ENCODE results near the gene LGR6.

- TF ChIP-seq SIN3A (IDR thresholded peaks at IDR 0.05; ENCODE audit: borderline replicate concordance, insufficient read depth, low read length) = no peak
- TF ChIP-seq POLR2AphosphoS5 (IDR thresholded peaks at IDR 0.05; ENCODE audit: low read depth, low read length) = no peak
Measured at GRCh38 chr1:202159534-202160371, 33.8 kb upstream of the LGR6 start.

Measured in PFSK-1 (cell line).